ENCODE measurements around the gene SMAD6.

DNA sequence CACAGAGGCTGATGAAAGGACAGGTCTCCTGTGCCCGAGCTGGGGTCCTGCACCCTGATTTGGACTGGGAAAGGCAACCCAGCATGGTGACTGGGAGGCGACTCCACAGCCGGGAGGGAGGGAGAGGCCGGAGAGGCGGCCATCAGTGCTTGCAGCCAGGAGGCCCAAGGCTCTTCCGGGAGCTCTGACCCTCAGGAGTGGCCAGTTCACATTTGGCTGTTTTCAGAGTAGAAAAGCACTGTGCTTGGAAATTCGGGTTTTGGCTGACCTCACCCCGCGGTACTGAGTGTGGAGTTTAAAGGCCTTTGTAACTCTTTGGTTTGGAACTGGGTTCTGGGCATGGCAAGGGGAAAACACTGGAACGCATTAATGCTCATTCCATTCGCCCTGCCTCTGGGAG lies 31.9 kb downstream of the SMAD6 start:
- TF ChIP-seq, protein P1, sequence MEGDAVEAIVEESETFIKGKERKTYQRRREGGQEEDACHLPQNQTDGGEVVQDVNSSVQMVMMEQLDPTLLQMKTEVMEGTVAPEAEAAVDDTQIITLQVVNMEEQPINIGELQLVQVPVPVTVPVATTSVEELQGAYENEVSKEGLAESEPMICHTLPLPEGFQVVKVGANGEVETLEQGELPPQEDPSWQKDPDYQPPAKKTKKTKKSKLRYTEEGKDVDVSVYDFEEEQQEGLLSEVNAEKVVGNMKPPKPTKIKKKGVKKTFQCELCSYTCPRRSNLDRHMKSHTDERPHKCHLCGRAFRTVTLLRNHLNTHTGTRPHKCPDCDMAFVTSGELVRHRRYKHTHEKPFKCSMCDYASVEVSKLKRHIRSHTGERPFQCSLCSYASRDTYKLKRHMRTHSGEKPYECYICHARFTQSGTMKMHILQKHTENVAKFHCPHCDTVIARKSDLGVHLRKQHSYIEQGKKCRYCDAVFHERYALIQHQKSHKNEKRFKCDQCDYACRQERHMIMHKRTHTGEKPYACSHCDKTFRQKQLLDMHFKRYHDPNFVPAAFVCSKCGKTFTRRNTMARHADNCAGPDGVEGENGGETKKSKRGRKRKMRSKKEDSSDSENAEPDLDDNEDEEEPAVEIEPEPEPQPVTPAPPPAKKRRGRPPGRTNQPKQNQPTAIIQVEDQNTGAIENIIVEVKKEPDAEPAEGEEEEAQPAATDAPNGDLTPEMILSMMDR (IDR thresholded peaks at IDR 0.05; ENCODE audit: low read depth, low read length, poor library complexity, severe bottlenecking) = no peak
- TF ChIP-seq EZH2phosphoT487 (IDR thresholded peaks at IDR 0.05; ENCODE audit: borderline replicate concordance, low read length) = no peak

Data from DOHH2 (cell line).